Caco-2 (cell line): ENCODE results near the gene KCNIP4. TPM values are rescaled to one million over a fixed set of nuclear protein-coding genes. Genes with fewer than 3 reads are reported as not detected.

Source experiments
- BruUV-seq: library from RNA; stranded (reverse); fragments of 400-500 nt; replicated peaks from 2 replicates; lab custom pipeline; 2021; lab: Mats Ljungman, UMichigan
- CTCF ChIA-PET: fragments of 300-600 bp; sonication (Branson Sonifier 250); formaldehyde crosslinking; loops from one replicate; lab custom pipeline; 2022; ENCODE audit warnings: antibody characterized with exemption; lab: Charles Lee
- POLR2A ChIA-PET: fragments of 300-600 bp; sonication (Branson Sonifier 250); formaldehyde crosslinking; loops from one replicate; lab custom pipeline; 2022; ENCODE audit warnings: antibody characterized with exemption; lab: Charles Lee
- DNase-seq, 2 experiments: peaks; one replicate each; pipeline versions ENCODE4 v3.0.0 to v3.0.0-alpha.2; 2020 to 2022
- H3K27me3 ChIP-seq: replicated peaks from 2 replicates; pipeline ENCODE4 v1.6.0; 2011; ENCODE audit warnings: low read length; ENCODE audit not compliant: control insufficient read depth, insufficient read depth
- H3K36me3 ChIP-seq: 2 replicates; pipeline ENCODE4 v1.5.1; 2011; ENCODE audit warnings: low read length; ENCODE audit not compliant: control insufficient read depth, insufficient read depth
- H3K4me1 ChIP-seq: fragments of 250-450 bp; sonication (Bioruptor Pico); 2 replicates; pipeline ENCODE4 v1.5.1; 2020; ENCODE audit warnings: mild to moderate bottlenecking
- H3K4me3 ChIP-seq: 2 replicates; pipeline ENCODE4 v1.5.1; 2011; ENCODE audit warnings: low read depth, mild to moderate bottlenecking, control low read depth, low read length
- H3K9me3 ChIP-seq: fragments of 250-450 bp; sonication (Bioruptor Pico); 2 replicates; pipeline ENCODE4 v1.5.1; 2020; ENCODE audit warnings: mild to moderate bottlenecking, moderate library complexity
- H3K27ac Mint-ChIP-seq: one replicate; pipeline ENCODE4 v1.8.0; 2022; ENCODE audit warnings: mixed read lengths; ENCODE audit not compliant: unreplicated experiment
- H3K27me3 Mint-ChIP-seq: one replicate; pipeline ENCODE4 v1.8.0; 2022; ENCODE audit warnings: mixed read lengths; ENCODE audit not compliant: insufficient read depth, unreplicated experiment
- H3K36me3 Mint-ChIP-seq: one replicate; pipeline ENCODE4 v1.8.0; 2022; ENCODE audit warnings: mild to moderate bottlenecking, mixed read lengths; ENCODE audit not compliant: insufficient read depth, unreplicated experiment
- H3K4me1 Mint-ChIP-seq: one replicate; pipeline ENCODE4 v1.8.0; 2022; ENCODE audit warnings: low read depth, mixed read lengths; ENCODE audit not compliant: unreplicated experiment
- H3K4me3 Mint-ChIP-seq: one replicate; pipeline ENCODE4 v1.8.0; 2022; ENCODE audit warnings: mild to moderate bottlenecking, moderate library complexity, mixed read lengths; ENCODE audit not compliant: unreplicated experiment
- H3K9me3 Mint-ChIP-seq: one replicate; pipeline ENCODE4 v1.8.0; 2022; ENCODE audit warnings: mixed read lengths; ENCODE audit not compliant: unreplicated experiment
- intact Hi-C: fragments of 100-400 bp; cut with micrococcal nuclease; formaldehyde crosslinking; loops from one replicate; pipeline ENCODE4 v1.10.0; 2022; ENCODE audit not compliant: unreplicated experiment
- total RNA-seq: library from RNA; stranded (reverse); gene quantifications from 2 replicates; pipeline ENCODE4 v1.2.3, GENCODE V29; 2022
- TF ChIP-seq, protein P1 (sequence below), 2 experiments: fragments of 200-600 bp in 1 of 2; IDR thresholded peaks; 1 replicate in 1 of 2; 2 replicates in 1 of 2; pipeline versions ENCODE4 v1.5.1 to v1.8.0; 2011 to 2022; ENCODE audit warnings: antibody characterized with exemption in 1 of 2, control low read depth in 1 of 2, inconsistent platforms in 1 of 2, low read depth in 1 of 2, low read length in 1 of 2, mild to moderate bottlenecking in 1 of 2, moderate library complexity in 1 of 2; ENCODE audit not compliant: insufficient read depth in 1 of 2, severe bottlenecking in 1 of 2, unreplicated experiment in 1 of 2

KCNIP4 gene
- total RNA-seq, 1 experiment from 2014 or later, result not detected

- Mint-ChIP-seq H3K9me3 (no peaks in the 10 kb centered on the region), H3K27me3 (no peaks in the 10 kb centered on the region), H3K4me3 (no peak overlapping the region), H3K27ac (no peak overlapping the region), H3K4me1 (no peaks in the 10 kb centered on the region), H3K36me3 (no peaks in the 10 kb centered on the region)
- intact Hi-C loops, result no loop called here
- Histone ChIP-seq H3K4me1 (no peaks in the 10 kb centered on the region), H3K36me3 (no peaks in the 10 kb centered on the region), H3K4me3 (no peak overlapping the region), H3K9me3 (no peaks in the 10 kb centered on the region), H3K27me3 (no peaks in the 10 kb centered on the region)
- BruUV-seq, result no TSS peak
- no peak for DNase-seq
- ChIA-PET CTCF (no interaction called here), POLR2A (no interaction called here)
- TF ChIP-seq, protein P1, sequence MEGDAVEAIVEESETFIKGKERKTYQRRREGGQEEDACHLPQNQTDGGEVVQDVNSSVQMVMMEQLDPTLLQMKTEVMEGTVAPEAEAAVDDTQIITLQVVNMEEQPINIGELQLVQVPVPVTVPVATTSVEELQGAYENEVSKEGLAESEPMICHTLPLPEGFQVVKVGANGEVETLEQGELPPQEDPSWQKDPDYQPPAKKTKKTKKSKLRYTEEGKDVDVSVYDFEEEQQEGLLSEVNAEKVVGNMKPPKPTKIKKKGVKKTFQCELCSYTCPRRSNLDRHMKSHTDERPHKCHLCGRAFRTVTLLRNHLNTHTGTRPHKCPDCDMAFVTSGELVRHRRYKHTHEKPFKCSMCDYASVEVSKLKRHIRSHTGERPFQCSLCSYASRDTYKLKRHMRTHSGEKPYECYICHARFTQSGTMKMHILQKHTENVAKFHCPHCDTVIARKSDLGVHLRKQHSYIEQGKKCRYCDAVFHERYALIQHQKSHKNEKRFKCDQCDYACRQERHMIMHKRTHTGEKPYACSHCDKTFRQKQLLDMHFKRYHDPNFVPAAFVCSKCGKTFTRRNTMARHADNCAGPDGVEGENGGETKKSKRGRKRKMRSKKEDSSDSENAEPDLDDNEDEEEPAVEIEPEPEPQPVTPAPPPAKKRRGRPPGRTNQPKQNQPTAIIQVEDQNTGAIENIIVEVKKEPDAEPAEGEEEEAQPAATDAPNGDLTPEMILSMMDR (IDR thresholded peaks at IDR 0.05; ENCODE audit: insufficient read depth in 1 of 2, low read depth in 1 of 2, low read length in 1 of 2, severe bottlenecking in 1 of 2, unreplicated experiment in 1 of 2), result no peak
Measured at GRCh38 chr4:21986307-21986706, 37.7 kb upstream of the KCNIP4 start.

DNA sequence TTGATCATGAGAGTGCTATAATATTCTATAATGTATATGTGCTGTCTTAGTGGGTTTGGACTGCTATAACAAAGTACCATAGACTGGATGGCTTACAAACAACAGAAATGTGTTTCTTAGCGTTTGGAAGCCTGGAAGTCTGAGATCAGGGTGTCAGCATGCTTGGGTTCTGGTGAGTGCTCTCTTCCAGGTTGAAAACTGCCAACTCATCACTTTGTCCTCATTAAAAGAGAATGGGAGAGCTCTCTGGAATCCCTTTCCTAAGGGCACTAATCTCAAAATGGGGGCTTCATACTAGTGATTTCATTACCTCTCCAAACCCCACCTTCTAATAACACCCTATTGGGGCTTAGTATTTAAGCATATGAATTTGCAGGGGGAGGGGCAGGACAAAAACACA lies 33.5 kb upstream of the KCNIP4 start:
- ChIA-PET CTCF (no interaction called here), POLR2A (no interaction called here)
- Histone ChIP-seq H3K4me1 (no peaks in the 10 kb centered on the region), H3K4me3 (no peak overlapping the region), H3K9me3 (no peaks in the 10 kb centered on the region), H3K36me3 (no peaks in the 10 kb centered on the region), H3K27me3 (no peaks in the 10 kb centered on the region)
- H3K9me3 Mint-ChIP-seq, result no peaks in the 10 kb centered on the region
- intact Hi-C loops, result no loop called here
- BruUV-seq, result no TSS peak
- TF ChIP-seq, protein P1 (IDR thresholded peaks at IDR 0.05; ENCODE audit: insufficient read depth in 1 of 2, low read depth in 1 of 2, low read length in 1 of 2, severe bottlenecking in 1 of 2, unreplicated experiment in 1 of 2), result no peak
- no peaks in the 10 kb centered on the region for H3K27me3 Mint-ChIP-seq
- no peak for DNase-seq
- H3K36me3 Mint-ChIP-seq, result no peaks in the 10 kb centered on the region
- H3K27ac Mint-ChIP-seq, result no peak overlapping the region
- no peak overlapping the region for H3K4me3 Mint-ChIP-seq
- no peaks in the 10 kb centered on the region for H3K4me1 Mint-ChIP-seq

DNA sequence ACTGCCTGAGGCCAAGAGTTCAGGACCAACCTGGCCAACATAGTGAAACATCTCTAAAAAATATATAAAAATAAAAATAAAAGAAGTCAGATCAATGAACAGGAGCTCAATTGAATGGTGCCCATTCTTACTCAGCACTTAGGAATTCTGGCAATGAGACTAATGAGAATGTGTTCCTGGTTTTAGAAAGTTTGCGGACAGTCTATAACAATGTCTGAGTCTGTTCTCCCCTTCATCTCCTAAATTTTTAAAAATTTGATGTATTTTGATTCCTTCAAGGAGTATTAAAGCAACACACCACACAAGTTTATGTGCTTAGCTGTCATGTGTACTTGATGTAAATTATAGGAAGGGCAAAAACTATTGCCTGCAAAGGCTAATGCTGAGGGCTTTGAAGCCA lies 30.6 kb upstream of the KCNIP4 start:
- CTCF ChIA-PET, result no interaction called here
- Histone ChIP-seq H3K4me3 (no peak overlapping the region), H3K27me3 (no peaks in the 10 kb centered on the region), H3K9me3 (no peaks in the 10 kb centered on the region), H3K4me1 (no peaks in the 10 kb centered on the region), H3K36me3 (no peaks in the 10 kb centered on the region)
- BruUV-seq, result no TSS peak
- Mint-ChIP-seq H3K4me1 (no peaks in the 10 kb centered on the region), H3K27ac (no peak overlapping the region), H3K36me3 (no peaks in the 10 kb centered on the region), H3K9me3 (no peaks in the 10 kb centered on the region), H3K4me3 (no peak overlapping the region), H3K27me3 (no peaks in the 10 kb centered on the region)
- TF ChIP-seq, protein P1 (IDR thresholded peaks at IDR 0.05; ENCODE audit: insufficient read depth in 1 of 2, low read depth in 1 of 2, low read length in 1 of 2, severe bottlenecking in 1 of 2, unreplicated experiment in 1 of 2), result no peak
- DNase-seq, result no peak
- POLR2A ChIA-PET, result no interaction called here
- intact Hi-C loops, result no loop called here
